Cardiac muscle cell (in vitro differentiated cells and primary cell): ENCODE measurements around the gene WFDC12. TPM values are rescaled to one million over a fixed set of nuclear protein-coding genes. Genes with fewer than 3 reads are reported as not detected.

Source experiments
- DNase-seq, 2 donors: peaks; one replicate each; pipeline versions ENCODE4 v3.0.0 to v3.0.0-alpha.2; 2010 to 2017; ENCODE audit warnings: low read depth in 1 of 2, low spot score in 1 of 2
- H3K27ac ChIP-seq: fragments of 200-600 bp; sonication (generic); 2 replicates; pipeline ENCODE4 v1.5.1; 2016
- H3K27me3 ChIP-seq: fragments of 200-600 bp; sonication (generic); 2 replicates; pipeline ENCODE4 v1.6.0; 2016; ENCODE audit warnings: control low read depth
- H3K36me3 ChIP-seq: fragments of 200-600 bp; sonication (generic); 2 replicates; pipeline ENCODE4 v1.5.1; 2016; ENCODE audit warnings: control low read depth
- H3K4me1 ChIP-seq: fragments of 200-600 bp; sonication (generic); 2 replicates; pipeline ENCODE4 v1.8.1; 2017; ENCODE audit warnings: low read depth, mild to moderate bottlenecking, mixed run types
- H3K4me3 ChIP-seq: fragments of 200-600 bp; sonication (generic); 2 replicates; pipeline ENCODE4 v1.5.1; 2016; ENCODE audit warnings: mild to moderate bottlenecking
- H3K9me3 ChIP-seq: fragments of 200-600 bp; sonication (generic); 2 replicates; pipeline ENCODE4 v1.5.1; 2017; ENCODE audit warnings: low read depth, mild to moderate bottlenecking, control low read depth
- CTCF ChIP-seq: IDR thresholded peaks from 2 replicates; pipeline ENCODE4 v1.5.1; 2012; ENCODE audit warnings: low read depth, mild to moderate bottlenecking, low read length
- polyA plus RNA-seq: library from polyadenylated mRNA; unstranded; fragments of >200 nt; fragmentation: Nextera tagmentation; extraction: Ambion mirVana; gene quantifications from 2 replicates; pipeline ENCODE4 v1.2.1, GENCODE V29; 2016
- total RNA-seq: library from RNA; depleted of rRNA; stranded (reverse); fragments of >200 nt; gene quantifications from 2 replicates; pipeline ENCODE4 v1.2.3, GENCODE V29; 2016

Gene WFDC12
- total and polyA plus RNA-seq, 2 experiments from 2014 or later, result not detected

DNA sequence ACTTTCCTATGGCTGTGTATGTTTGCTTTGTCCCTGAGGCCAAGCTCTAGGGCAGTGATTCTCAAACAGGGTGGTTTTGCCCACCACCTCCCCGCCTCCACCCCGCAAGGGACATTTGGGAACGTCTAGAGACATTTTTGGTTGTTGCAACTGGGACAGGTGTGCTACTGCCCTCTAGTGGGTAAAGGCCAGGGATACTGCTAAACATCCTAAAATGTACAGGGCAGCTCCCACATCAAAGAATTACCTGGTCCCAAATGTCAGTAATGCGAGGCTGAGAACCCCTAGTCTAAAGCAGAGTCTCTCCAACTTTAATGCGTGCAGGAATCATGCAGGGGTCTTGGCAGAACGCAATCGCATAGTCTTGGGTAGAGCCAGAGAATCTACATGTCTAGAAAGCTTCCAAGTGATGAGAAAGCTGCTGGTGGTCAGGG lies 28.4 kb downstream of the WFDC12 start:
- peaks cover 48% of the 10 kb centered on the region for H3K27me3 ChIP-seq
- H3K9me3 ChIP-seq, result no peaks in the 10 kb centered on the region
- peak; percentile 72 to 83 for DNase-seq
- H3K27ac ChIP-seq, result no peak overlapping the region
- TF ChIP-seq CTCF, result peak; percentile 73
- H3K36me3 ChIP-seq, result no peaks in the 10 kb centered on the region
- H3K4me3 ChIP-seq, result no peak overlapping the region
- no peaks in the 10 kb centered on the region for H3K4me1 ChIP-seq

- no peak for DNase-seq
- H3K27me3 ChIP-seq, result peaks cover 40% of the 10 kb centered on the region
- TF ChIP-seq CTCF, result no peak
Observed at GRCh38 chr20:45094864-45095574, 29.2 kb downstream of the WFDC12 start.

GRCh38 chr20:45094201-45094600 lies 30.1 kb downstream of the WFDC12 start:
- Histone ChIP-seq H3K27ac (no peak overlapping the region), H3K4me3 (no peak overlapping the region), H3K9me3 (no peaks in the 10 kb centered on the region), H3K4me1 (no peaks in the 10 kb centered on the region), H3K27me3 (peaks cover 32% of the 10 kb centered on the region), H3K36me3 (no peaks in the 10 kb centered on the region)
- TF ChIP-seq CTCF, result no peak
- DNase-seq, result no peak

More at GRCh38 chr20:45094864-45095574, 29.2 kb downstream of the WFDC12 start:
- Histone ChIP-seq H3K4me3 (no peak overlapping the region), H3K27ac (no peak overlapping the region), H3K36me3 (no peaks in the 10 kb centered on the region), H3K4me1 (no peaks in the 10 kb centered on the region), H3K9me3 (no peaks in the 10 kb centered on the region)

DNA sequence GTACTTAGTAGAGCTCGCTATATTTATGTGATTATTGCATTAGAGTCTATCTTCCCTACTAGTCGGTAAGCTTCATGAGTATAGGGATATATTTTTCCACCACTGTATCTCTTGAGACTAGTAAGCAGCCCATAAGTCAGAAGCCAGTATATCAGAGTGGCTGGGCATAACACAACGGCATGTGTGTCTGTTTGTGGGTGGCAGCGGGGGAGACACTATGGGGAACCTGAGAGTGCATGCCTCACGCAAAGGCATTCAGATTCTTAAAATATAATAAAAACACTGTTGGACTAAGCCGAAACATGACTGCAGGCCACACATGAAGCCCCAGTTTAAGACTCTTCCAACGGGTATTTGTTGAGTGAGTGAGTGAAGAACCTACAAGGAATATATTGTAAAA lies 31.4 kb downstream of the WFDC12 start:
- Histone ChIP-seq H3K27me3 (peaks cover 19% of the 10 kb centered on the region), H3K27ac (no peak overlapping the region), H3K4me1 (no peaks in the 10 kb centered on the region), H3K36me3 (no peaks in the 10 kb centered on the region), H3K9me3 (no peaks in the 10 kb centered on the region), H3K4me3 (no peak overlapping the region)
- TF ChIP-seq CTCF, result no peak
- DNase-seq, result no peak

GRCh38 chr20:45091366-45091765 lies 32.9 kb downstream of the WFDC12 start:
- H3K4me3 ChIP-seq, result no peak overlapping the region
- peaks cover 5% of the 10 kb centered on the region for H3K27me3 ChIP-seq
- TF ChIP-seq CTCF, result no peak

More at GRCh38 chr20:45091366-45091765, 32.9 kb downstream of the WFDC12 start:
- Histone ChIP-seq H3K36me3 (no peaks in the 10 kb centered on the region), H3K9me3 (no peaks in the 10 kb centered on the region), H3K27ac (no peak overlapping the region), H3K4me1 (no peaks in the 10 kb centered on the region)
- DNase-seq, result no peak
